NOMO-1 treated with dmso at 0.1 percent for 144 hours (cell line): ENCODE measurements around the gene PASK.

ENCODE experiments used
- DNase-seq: peaks from one replicate; lab custom pipeline; 2025; ENCODE audit not compliant: unreplicated experiment; lab: John Stamatoyannopoulos, UW

PASK gene

GRCh38 chr2:241129086-241129871 is 20.0 kb downstream of the PASK start:
- DNase-seq: no peak

GRCh38 chr2:241128266-241128665 is 21.0 kb downstream of the PASK start:
- no peak for DNase-seq

- no peak for DNase-seq
Measured at GRCh38 chr2:241126771-241127202, 22.5 kb downstream of the PASK start.

GRCh38 chr2:241126201-241126611 is 23.1 kb downstream of the PASK start:
- no peak for DNase-seq

GRCh38 chr2:241125626-241126025 is 23.6 kb downstream of the PASK start:
- DNase-seq: no peak

GRCh38 chr2:241123816-241124536 is 25.3 kb downstream of the PASK start:
- DNase-seq: no peak

- no peak for DNase-seq
Measured at GRCh38 chr2:241122376-241123002, 26.8 kb downstream of the PASK start.

GRCh38 chr2:241121008-241121407 is 28.3 kb downstream of the PASK start:
- no peak for DNase-seq

GRCh38 chr2:241120440-241120839 is 28.8 kb downstream of the PASK start:
- no peak for DNase-seq

GRCh38 chr2:241118737-241119505 is 30.4 kb downstream of the PASK start:
- DNase-seq: no peak

GRCh38 chr2:241116606-241117560 is 32.4 kb downstream of the PASK start:
- DNase-seq: no peak

- no peak for DNase-seq
Measured at GRCh38 chr2:241115361-241115760, 33.9 kb downstream of the PASK start.

GRCh38 chr2:241114836-241115235 is 34.4 kb downstream of the PASK start:
- no peak for DNase-seq

GRCh38 chr2:241112592-241112991 is 36.7 kb downstream of the PASK start:
- DNase-seq: no peak

GRCh38 chr2:241112046-241112445 is 37.2 kb downstream of the PASK start:
- no peak for DNase-seq

GRCh38 chr2:241111440-241111805 is 37.8 kb downstream of the PASK start:
- no peak for DNase-seq

- DNase-seq: no peak
Measured at GRCh38 chr2:241110607-241111439, 38.4 kb downstream of the PASK start.

GRCh38 chr2:241110089-241110606 is 39.1 kb downstream of the PASK start:
- DNase-seq: no peak
